ENCODE results near the gene BRD1. TPM values are rescaled to one million over a fixed set of nuclear protein-coding genes. Genes with fewer than 3 reads are reported as not detected.

BRD1 gene
- total RNA-seq, 1 experiment from 2014 or later: 31.3 TPM

GRCh38 chr22:49845241-49845640, 17.6 kb upstream of the BRD1 start:
- Histone ChIP-seq H3K9ac (ENCODE audit: low read length) (no peak overlapping the region), H3K79me2 (ENCODE audit: insufficient read depth, low read length) (no peaks in the 10 kb centered on the region), H4K20me1 (ENCODE audit: insufficient read depth) (no peaks in the 10 kb centered on the region), H3K4me1 (ENCODE audit: control insufficient read depth in 1 of 2, insufficient read depth in 2 of 2, low read length in 2 of 2) (no peaks in the 10 kb centered on the region), H3K9me3 (ENCODE audit: control insufficient read depth in 1 of 2, insufficient read depth in 1 of 2, low read depth in 1 of 2, low read length in 2 of 2) (no peaks in the 10 kb centered on the region), H3K9me2 (ENCODE audit: insufficient read depth) (no peaks in the 10 kb centered on the region), H3K27me3 (ENCODE audit: insufficient read depth, low read length) (no peaks in the 10 kb centered on the region), H3K4me2 (ENCODE audit: low read length) (no peak overlapping the region), H3K36me3 (ENCODE audit: control insufficient read depth in 1 of 2, insufficient read depth in 2 of 2, low read length in 2 of 2) (no peaks in the 10 kb centered on the region), H2AFZ (ENCODE audit: low read depth, low read length, poor library complexity, severe bottlenecking) (no peak overlapping the region), H3K4me3 (replicated peaks in 1 of 2; ENCODE audit: low read depth in 1 of 2, low read length in 2 of 2) (no peak overlapping the region), H3K27ac (ENCODE audit: low read depth, low read length) (no peak overlapping the region)
- POLR2A ChIA-PET: no interaction called here
- TF ChIP-seq JUND (IDR thresholded peaks at IDR 0.05) (no peak), RAD21 (IDR thresholded peaks at IDR 0.05; ENCODE audit: low read depth) (no peak), EZH2 (IDR thresholded peaks at IDR 0.05) (no peak), SIN3A (IDR thresholded peaks at IDR 0.05; ENCODE audit: low read depth) (no peak), EZH2phosphoT487 (IDR thresholded peaks at IDR 0.05; ENCODE audit: borderline replicate concordance) (no peak), POLR2AphosphoS5 (IDR thresholded peaks at IDR 0.05; ENCODE audit: low read depth, low read length) (no peak)
- intact Hi-C loops (cut with micrococcal nuclease): no loop called here
- RAD21 ChIA-PET (ENCODE audit: low non-redundant PET in 1 of 2, low total read pairs in 2 of 2, uncharacterized antibody in 2 of 2, unreplicated experiment in 2 of 2): no interaction called here
- CTCF ChIA-PET: no interaction called here
- DNase-seq (ENCODE audit: low read depth, low spot score) (no peak), ATAC-seq (no peak)
- no TSS peak for BruUV-seq (replicated peaks)

DNA sequence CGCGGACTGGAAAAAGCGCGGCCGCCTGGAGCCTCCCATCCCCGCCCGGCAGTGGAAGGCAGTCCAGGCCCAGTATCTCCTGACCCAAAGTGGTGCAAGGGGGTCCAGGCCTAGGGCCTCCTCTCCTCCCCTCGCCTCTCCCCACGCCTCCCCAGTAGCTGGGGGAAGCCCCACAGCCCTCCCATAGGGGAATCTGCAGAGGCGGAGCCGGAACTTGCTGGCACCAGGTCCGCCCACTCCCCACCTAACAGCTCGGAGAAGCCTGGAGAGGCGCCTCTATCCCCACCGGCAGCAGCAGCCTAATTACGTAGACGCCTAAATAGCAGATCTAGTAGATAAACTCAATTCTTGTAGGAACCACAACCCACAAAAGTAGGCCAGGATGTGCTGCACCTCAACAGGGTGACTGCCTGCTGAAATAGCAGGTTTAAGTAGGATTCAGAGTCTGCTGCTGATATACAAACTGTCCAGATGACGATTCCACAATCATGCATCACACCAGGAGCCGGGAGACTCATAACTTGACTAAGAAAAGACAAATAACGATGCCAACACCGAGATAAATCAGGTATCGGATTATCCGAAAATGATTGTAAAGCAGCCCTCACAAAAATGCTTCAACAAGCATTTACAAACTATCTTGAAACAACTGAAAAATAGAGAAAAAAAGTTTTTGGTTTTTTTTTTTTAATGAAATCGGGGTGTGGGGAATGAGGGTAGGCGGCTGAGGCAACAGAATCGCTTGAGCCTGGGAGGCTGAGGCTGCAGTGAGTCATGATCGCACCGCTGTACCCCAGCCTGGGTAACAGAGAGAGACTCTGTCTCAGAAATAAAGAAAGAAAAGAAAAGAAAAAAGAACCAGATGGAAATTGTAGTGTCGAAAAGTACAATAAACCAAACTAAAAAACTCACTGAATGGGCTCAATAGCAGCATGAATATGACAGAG, 11.4 kb upstream of the BRD1 start:
- Histone ChIP-seq H3K79me2 (ENCODE audit: insufficient read depth, low read length) (no peaks in the 10 kb centered on the region), H3K36me3 (ENCODE audit: control insufficient read depth in 1 of 2, insufficient read depth in 2 of 2, low read length in 2 of 2) (no peaks in the 10 kb centered on the region), H3K9me3 (ENCODE audit: control insufficient read depth in 1 of 2, insufficient read depth in 1 of 2, low read depth in 1 of 2, low read length in 2 of 2) (no peaks in the 10 kb centered on the region), H3K4me2 (ENCODE audit: low read length) (no peak overlapping the region), H2AFZ (ENCODE audit: low read depth, low read length, poor library complexity, severe bottlenecking) (no peak overlapping the region), H3K9me2 (ENCODE audit: insufficient read depth) (no peaks in the 10 kb centered on the region), H4K20me1 (ENCODE audit: insufficient read depth) (no peaks in the 10 kb centered on the region), H3K4me3 (replicated peaks in 1 of 2; ENCODE audit: low read depth in 1 of 2, low read length in 2 of 2) (no peak overlapping the region), H3K27me3 (ENCODE audit: insufficient read depth, low read length) (no peaks in the 10 kb centered on the region), H3K9ac (ENCODE audit: low read length) (no peak overlapping the region), H3K27ac (ENCODE audit: low read depth, low read length) (no peak overlapping the region), H3K4me1 (ENCODE audit: control insufficient read depth in 1 of 2, insufficient read depth in 2 of 2, low read length in 2 of 2) (peaks cover 0 to under 1% of the 10 kb centered on the region in 2 experiments; a peak in 1 of 4 replicates)
- intact Hi-C loops (cut with micrococcal nuclease): no loop called here
- ChIA-PET RAD21 (ENCODE audit: low non-redundant PET in 1 of 2, low total read pairs in 2 of 2, uncharacterized antibody in 2 of 2, unreplicated experiment in 2 of 2) (no interaction called here), CTCF (no interaction called here), POLR2A (no interaction called here)
- no TSS peak for BruUV-seq (replicated peaks)
- DNase-seq (ENCODE audit: low read depth, low spot score): no peak
- no peak for ATAC-seq
- TF ChIP-seq EGR1 (IDR thresholded peaks at IDR 0.05; ENCODE audit: low read depth) (no peak), ZFX (IDR thresholded peaks at IDR 0.05) (no peak), CBX3 (IDR thresholded peaks at IDR 0.05; ENCODE audit: low read depth) (no peak), JUND (IDR thresholded peaks at IDR 0.05) (no peak), POLR2A (IDR thresholded peaks at IDR 0.05; ENCODE audit: borderline replicate concordance, extremely low read depth, insufficient read depth, insufficient read length) (no peak), FOSL1 (IDR thresholded peaks at IDR 0.05; ENCODE audit: low read depth) (no peak), SIN3A (IDR thresholded peaks at IDR 0.05; ENCODE audit: low read depth) (no peak), ELF1 (IDR thresholded peaks at IDR 0.05; ENCODE audit: borderline replicate concordance, low read depth) (no peak), ZNF274 (IDR thresholded peaks at IDR 0.05; ENCODE audit: low read depth, low read length) (no peak), CEBPB (IDR thresholded peaks at IDR 0.05; ENCODE audit: low read depth) (no peak), TCF7L2 (IDR thresholded peaks at IDR 0.05; ENCODE audit: borderline replicate concordance, extremely low read depth, insufficient read depth, insufficient read length) (no peak), POLR2AphosphoS5 (IDR thresholded peaks at IDR 0.05; ENCODE audit: low read depth, low read length) (no peak), EZH2phosphoT487 (IDR thresholded peaks at IDR 0.05; ENCODE audit: borderline replicate concordance) (no peak), YY1 (IDR thresholded peaks at IDR 0.05; ENCODE audit: extremely low read depth, insufficient replicate concordance, low read depth, low read length) (no peak)
- TF ChIP-seq, protein P1, sequence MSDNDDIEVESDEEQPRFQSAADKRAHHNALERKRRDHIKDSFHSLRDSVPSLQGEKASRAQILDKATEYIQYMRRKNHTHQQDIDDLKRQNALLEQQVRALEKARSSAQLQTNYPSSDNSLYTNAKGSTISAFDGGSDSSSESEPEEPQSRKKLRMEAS (IDR thresholded peaks at IDR 0.05): no peak
- TF ChIP-seq, protein P2, sequence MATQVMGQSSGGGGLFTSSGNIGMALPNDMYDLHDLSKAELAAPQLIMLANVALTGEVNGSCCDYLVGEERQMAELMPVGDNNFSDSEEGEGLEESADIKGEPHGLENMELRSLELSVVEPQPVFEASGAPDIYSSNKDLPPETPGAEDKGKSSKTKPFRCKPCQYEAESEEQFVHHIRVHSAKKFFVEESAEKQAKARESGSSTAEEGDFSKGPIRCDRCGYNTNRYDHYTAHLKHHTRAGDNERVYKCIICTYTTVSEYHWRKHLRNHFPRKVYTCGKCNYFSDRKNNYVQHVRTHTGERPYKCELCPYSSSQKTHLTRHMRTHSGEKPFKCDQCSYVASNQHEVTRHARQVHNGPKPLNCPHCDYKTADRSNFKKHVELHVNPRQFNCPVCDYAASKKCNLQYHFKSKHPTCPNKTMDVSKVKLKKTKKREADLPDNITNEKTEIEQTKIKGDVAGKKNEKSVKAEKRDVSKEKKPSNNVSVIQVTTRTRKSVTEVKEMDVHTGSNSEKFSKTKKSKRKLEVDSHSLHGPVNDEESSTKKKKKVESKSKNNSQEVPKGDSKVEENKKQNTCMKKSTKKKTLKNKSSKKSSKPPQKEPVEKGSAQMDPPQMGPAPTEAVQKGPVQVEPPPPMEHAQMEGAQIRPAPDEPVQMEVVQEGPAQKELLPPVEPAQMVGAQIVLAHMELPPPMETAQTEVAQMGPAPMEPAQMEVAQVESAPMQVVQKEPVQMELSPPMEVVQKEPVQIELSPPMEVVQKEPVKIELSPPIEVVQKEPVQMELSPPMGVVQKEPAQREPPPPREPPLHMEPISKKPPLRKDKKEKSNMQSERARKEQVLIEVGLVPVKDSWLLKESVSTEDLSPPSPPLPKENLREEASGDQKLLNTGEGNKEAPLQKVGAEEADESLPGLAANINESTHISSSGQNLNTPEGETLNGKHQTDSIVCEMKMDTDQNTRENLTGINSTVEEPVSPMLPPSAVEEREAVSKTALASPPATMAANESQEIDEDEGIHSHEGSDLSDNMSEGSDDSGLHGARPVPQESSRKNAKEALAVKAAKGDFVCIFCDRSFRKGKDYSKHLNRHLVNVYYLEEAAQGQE (IDR thresholded peaks at IDR 0.05; ENCODE audit: low read depth): no peak
